ENCODE data around the gene TJP3.
"Not testable (repeated sequence)": the region's sequence is repeated elsewhere in the genome, so short reads cannot be mapped to it uniquely, and the experiment has no call there.

Gene TJP3

DNA sequence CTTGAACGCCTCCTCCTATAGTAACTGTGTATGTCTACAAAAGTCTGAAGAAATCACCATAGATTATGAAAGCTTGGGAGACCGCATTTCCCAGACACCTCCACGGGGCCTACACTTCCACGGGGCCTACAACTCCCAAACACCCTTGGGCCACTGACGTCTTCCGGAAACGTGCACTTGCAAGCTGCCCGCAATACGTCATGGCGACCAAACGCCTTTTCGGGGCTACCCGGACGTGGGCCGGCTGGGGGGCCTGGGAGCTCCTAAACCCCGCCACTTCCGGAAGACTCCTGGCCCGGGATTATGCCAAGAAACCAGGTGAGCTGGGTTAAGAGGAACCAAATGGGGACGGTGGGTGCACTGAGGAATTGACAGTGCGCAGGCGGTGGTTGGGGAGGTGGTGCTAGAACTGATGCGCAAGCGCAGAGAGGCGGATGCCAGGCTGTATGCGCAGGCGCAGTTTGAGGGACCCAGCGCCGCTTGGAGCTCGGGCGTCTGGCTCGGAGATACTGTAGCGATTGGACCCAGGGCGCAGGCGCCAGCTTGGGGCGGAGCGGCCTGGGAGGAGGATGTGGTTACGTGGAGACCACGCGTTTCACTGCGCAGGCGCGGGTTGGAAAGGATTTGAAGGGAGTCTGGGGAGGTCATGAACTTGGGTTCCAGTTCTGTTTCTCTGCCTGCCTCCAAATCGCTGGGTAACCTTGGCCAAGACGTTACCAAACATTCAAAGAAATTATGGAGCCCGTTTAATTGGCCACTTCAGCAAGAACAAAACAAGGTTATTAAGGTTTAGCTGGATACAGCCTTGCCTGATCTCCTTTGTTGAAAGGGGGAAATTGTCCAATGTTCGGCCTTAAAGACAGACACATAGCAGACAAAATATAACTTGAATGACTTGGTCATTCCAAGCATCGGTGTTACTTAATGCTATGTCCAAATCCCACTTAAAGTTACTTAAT is 54.6 kb downstream of the TJP3 start, which contains the start of gene MRPL54:
MRPL54 (plus strand) TSS at position 182 of the 959 bp plus-strand sequence; CDS start at position 201, 19 bp downstream.
- TF ChIP-seq, protein P1, sequence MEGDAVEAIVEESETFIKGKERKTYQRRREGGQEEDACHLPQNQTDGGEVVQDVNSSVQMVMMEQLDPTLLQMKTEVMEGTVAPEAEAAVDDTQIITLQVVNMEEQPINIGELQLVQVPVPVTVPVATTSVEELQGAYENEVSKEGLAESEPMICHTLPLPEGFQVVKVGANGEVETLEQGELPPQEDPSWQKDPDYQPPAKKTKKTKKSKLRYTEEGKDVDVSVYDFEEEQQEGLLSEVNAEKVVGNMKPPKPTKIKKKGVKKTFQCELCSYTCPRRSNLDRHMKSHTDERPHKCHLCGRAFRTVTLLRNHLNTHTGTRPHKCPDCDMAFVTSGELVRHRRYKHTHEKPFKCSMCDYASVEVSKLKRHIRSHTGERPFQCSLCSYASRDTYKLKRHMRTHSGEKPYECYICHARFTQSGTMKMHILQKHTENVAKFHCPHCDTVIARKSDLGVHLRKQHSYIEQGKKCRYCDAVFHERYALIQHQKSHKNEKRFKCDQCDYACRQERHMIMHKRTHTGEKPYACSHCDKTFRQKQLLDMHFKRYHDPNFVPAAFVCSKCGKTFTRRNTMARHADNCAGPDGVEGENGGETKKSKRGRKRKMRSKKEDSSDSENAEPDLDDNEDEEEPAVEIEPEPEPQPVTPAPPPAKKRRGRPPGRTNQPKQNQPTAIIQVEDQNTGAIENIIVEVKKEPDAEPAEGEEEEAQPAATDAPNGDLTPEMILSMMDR (conservative IDR thresholded peaks at IDR 0.05; ENCODE audit: control insufficient read depth, insufficient read depth, low read depth, low read length) = no peak

DNA sequence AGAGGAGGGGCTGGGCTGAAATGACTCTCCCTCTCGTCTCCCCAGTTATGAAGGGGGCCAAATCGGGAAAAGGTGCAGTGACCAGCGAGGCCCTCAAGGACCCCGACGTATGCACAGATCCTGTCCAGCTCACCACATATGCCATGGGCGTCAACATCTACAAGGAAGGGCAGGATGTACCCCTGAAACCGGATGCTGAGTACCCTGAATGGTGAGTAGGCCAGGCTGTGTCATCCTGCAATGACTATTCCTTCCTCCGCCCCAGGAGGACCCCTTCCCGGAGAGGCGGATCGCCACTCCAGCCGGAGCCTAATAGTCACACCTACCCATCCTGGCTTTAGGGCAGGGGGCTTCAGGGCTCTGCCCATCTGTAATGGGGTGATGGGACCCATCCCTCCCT is 56.9 kb downstream of the TJP3 start:
- TF ChIP-seq, protein P1 (conservative IDR thresholded peaks at IDR 0.05; ENCODE audit: control insufficient read depth, insufficient read depth, low read depth, low read length) = no peak
- no peak for DNase-seq (ENCODE audit: low read depth)
- no peak overlapping the region for H3K4me3 ChIP-seq (ENCODE audit: control insufficient read depth, low read depth, low read length)

More for the DNA sequence above, 54.6 kb downstream of the TJP3 start, which contains the start of gene MRPL54:
- peak within 1 kb of the TSS; percentile 99 for H3K4me3 ChIP-seq (ENCODE audit: control insufficient read depth, low read depth, low read length)
- DNase-seq (ENCODE audit: low read depth) = peak; percentile 99

DNA sequence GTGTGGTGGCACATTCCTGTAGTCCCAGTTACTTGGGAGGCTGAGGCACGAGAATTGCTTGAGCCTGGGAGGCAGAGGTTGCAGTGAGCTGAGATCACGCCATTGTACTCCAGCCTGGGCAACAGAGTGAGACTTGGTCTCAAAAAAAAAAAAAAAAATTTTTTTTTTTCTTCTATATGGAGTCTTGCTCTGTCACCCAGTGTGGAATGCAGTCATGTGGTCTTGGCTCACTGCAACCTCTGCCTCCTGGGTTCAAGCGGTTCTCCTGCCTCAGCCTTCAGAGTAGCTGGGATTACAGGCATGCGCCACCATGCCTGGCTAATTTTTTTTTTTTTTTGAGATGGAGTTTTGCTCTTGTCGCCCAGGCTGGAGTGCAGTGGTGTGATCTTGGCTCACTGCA is 57.6 kb downstream of the TJP3 start:
- not testable (repeated sequence) for H3K4me3 ChIP-seq (ENCODE audit: control insufficient read depth, low read depth, low read length); DNase-seq (ENCODE audit: low read depth)

DNA sequence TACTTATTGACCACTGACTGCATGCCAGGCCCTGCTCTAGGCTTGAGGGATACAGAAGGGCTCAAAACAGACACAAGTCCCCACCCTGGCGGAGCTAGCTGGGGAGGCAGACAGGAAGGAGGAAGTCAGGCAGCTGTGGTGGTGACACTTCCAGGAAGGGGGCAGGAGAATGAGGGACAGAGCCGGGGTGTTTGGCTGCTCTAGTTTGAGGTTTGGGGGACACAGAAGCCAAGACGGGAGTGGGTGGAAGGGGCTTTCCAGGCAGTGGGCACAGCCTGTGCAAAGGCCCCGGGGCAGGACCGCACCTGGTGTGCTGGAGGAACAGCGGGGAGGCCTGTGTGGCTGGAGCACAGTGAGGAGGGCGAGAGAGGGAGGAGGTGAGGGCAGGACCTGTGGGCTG is 58.3 kb downstream of the TJP3 start:
- DNase-seq (ENCODE audit: low read depth) = no peak
- TF ChIP-seq, protein P1 (conservative IDR thresholded peaks at IDR 0.05; ENCODE audit: control insufficient read depth, insufficient read depth, low read depth, low read length) = no peak
- no peak overlapping the region for H3K4me3 ChIP-seq (ENCODE audit: control insufficient read depth, low read depth, low read length)

DNA sequence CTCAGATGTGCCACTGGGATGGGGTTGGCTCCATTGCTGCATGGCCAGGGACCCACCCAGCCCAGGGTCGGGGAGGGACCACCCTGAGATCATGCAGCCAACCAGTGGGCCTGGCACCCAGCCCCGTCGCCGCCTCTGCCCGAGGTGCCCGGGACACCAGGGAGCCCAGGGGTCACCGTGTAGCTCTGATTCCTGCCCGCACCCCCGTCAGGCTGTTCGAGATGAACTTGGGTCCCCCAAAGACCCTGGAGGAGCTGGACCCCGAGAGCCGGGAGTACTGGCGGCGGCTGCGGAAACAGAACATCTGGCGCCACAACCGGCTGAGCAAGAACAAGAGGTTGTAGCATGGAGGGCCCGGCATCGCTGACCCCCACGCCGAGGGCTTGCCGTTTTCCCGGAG is 58.9 kb downstream of the TJP3 start:
- no peak overlapping the region for H3K4me3 ChIP-seq (ENCODE audit: control insufficient read depth, low read depth, low read length)
- TF ChIP-seq, protein P1 (conservative IDR thresholded peaks at IDR 0.05; ENCODE audit: control insufficient read depth, insufficient read depth, low read depth, low read length) = no peak

DNA sequence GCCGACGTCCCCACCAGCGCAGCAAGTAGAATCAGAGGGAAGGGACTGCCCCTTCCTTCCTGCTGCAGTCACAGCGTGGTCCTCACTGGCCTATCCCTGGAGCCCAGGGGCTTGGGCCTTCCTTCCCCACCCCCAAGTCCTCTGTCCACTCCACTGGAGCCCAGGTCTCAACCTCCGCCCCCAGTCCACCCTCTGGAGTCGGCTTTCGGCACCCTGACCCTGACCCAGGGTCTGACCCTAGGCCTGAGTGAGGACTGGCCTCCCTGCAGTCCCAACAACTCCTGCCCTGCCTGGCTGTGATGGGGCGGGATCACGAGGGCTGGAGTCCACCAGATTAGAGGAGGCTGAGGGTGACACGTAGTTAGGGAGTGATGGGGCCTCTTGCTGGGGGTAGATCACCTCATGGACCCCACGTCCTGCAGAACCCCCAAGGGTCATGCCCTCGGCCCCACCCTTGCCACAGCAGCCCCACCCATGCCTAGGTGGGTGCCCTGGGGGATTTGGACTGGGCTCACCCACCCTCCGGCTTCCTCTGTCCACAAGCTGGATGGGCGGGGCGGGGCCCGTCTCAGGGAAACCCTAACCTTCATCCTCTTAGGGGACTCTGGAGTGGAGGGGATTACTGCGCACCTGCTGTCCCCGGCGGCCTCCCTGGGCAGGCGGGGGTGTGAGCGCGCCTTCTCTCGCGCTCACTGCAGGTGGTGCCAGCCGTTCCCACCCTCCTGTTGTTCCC is 60.0 kb downstream of the TJP3 start:
- no peak for DNase-seq (ENCODE audit: low read depth)
- TF ChIP-seq, protein P1 (conservative IDR thresholded peaks at IDR 0.05; ENCODE audit: control insufficient read depth, insufficient read depth, low read depth, low read length) = no peak
- no peak overlapping the region for H3K4me3 ChIP-seq (ENCODE audit: control insufficient read depth, low read depth, low read length)

More for the DNA sequence above, 58.9 kb downstream of the TJP3 start:
- no peak for DNase-seq (ENCODE audit: low read depth)

DNA sequence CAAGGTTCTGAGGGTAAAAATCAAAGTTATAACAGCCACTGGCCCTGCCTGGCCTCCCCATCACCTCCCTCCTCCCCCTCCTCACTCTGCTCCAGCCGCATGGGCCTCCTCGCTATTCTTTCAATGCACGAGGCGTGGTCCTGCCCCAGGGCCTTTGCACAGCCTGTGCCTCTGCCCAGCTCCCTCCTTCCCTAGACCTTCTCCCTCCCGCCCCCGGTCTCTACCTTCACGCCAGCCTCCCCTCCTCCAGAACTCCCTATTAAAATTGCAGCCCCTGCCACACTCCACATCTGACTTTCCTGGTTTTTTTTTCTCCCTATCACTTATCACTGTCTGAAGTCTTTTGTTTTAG is 60.5 kb downstream of the TJP3 start:
- no peak overlapping the region for H3K4me3 ChIP-seq (ENCODE audit: control insufficient read depth, low read depth, low read length)
- DNase-seq (ENCODE audit: low read depth) = no peak
- TF ChIP-seq, protein P1 (conservative IDR thresholded peaks at IDR 0.05; ENCODE audit: control insufficient read depth, insufficient read depth, low read depth, low read length) = no peak
